Measurements from ENCODE around the gene CCL8. TPM values are rescaled to one million over a fixed set of nuclear protein-coding genes. Genes with fewer than 3 reads are reported as not detected.

CCL8 gene
- total and polyA plus RNA-seq, 2 of the 4 experiments (the other 2 are of a cell fraction), result not detected

GRCh38 chr17:34276826-34277225, 42.4 kb upstream of the CCL8 start:
- H3K56ac ChIP-seq (ENCODE audit: extremely low read depth, insufficient read depth, low read length), result no peak overlapping the region
- no peak overlapping the region for H2BK20ac ChIP-seq (ENCODE audit: low read depth, low read length)
- H3K4me3 ChIP-seq (ENCODE audit: insufficient read depth, low read depth, low read length), result no peak overlapping the region
- ChIA-PET POLR2A (ENCODE audit: unreplicated experiment) (no interaction called here), CTCF (interaction anchor here (1.4 to 1.9 kb wide), 2 partner anchors 23 to 76 kb away, joined by 4 to 8 read pairs; no protein-coding TSS in a partner anchor)
- H3K14ac ChIP-seq (replicated peaks; ENCODE audit: low read depth, low read length), result no peak overlapping the region
- dilution Hi-C loops (cut with HindIII; ENCODE audit: low sequenced_read_pairs, unreplicated experiment) (no loop called here), in situ Hi-C loops (cut with MboI; ENCODE audit: low sequenced_read_pairs) (loop anchor here (10.0 kb wide), 2 partner anchors 58 to 72 kb away; no protein-coding TSS in a partner anchor), intact Hi-C loops (cut with micrococcal nuclease) (no loop called here)
- ATAC-seq (ENCODE audit: low read depth), result no peak
- peaks cover 7% of the 10 kb centered on the region for H3K27me3 ChIP-seq (ENCODE audit: control insufficient read depth, insufficient read depth, low read length)
- no peak overlapping the region for H2BK5ac ChIP-seq (ENCODE audit: low read depth, low read length, poor library complexity, severe bottlenecking)
- no peak overlapping the region for H4K5ac ChIP-seq (ENCODE audit: low read depth, low read length)
- no peak overlapping the region for H2AFZ ChIP-seq (replicated peaks; ENCODE audit: low read length, poor library complexity)
- H2AK9ac ChIP-seq (replicated peaks; ENCODE audit: low read depth, low read length, poor library complexity), result no peak overlapping the region
- no peaks in the 10 kb centered on the region for H3K36me3 ChIP-seq (ENCODE audit: control insufficient read depth, insufficient read depth, low read length)
- no peaks in the 10 kb centered on the region for H3K9me3 ChIP-seq (ENCODE audit: control insufficient read depth, insufficient read depth, low read length)
- no peak overlapping the region for H2BK120ac ChIP-seq (ENCODE audit: low read depth, low read length)
- no peak overlapping the region for H4K91ac ChIP-seq (ENCODE audit: insufficient read depth, low read depth, low read length)
- no peak overlapping the region for H2BK15ac ChIP-seq (ENCODE audit: low read depth, low read length)
- TF ChIP-seq SMC3 (IDR thresholded peaks at IDR 0.05; ENCODE audit: low read depth, low read length) (no peak), CEBPB (IDR thresholded peaks at IDR 0.05; ENCODE audit: low read depth, low read length) (0 out of 2 replicates have a peak, but pooled peaks have one; percentile 11)
- WGBS, 2 experiments (ENCODE audit: extremely low coverage in 2 of 2, insufficient read length in 1 of 2), result no CpG with 5 or more reads among the region's 4 CpGs
- H3K18ac ChIP-seq (ENCODE audit: low read depth, low read length), result peak overlapping the region; percentile 59
- no peak overlapping the region for H2AK5ac ChIP-seq (ENCODE audit: low read depth, low read length)
- H3K4ac ChIP-seq (ENCODE audit: low read depth, low read length), result no peak overlapping the region
- H3K9ac ChIP-seq (ENCODE audit: low read depth, low read length), result no peak overlapping the region
- no peaks in the 10 kb centered on the region for H4K20me1 ChIP-seq (ENCODE audit: insufficient read depth, low read length)
- no peak overlapping the region for H3K27ac ChIP-seq (ENCODE audit: insufficient read depth, low read length)
- BruUV-seq (replicated peaks), result no TSS peak
- no peak overlapping the region for H3K23ac ChIP-seq (ENCODE audit: low read depth, low read length)
- peaks cover 2% of the 10 kb centered on the region for H3K4me1 ChIP-seq (ENCODE audit: control insufficient read depth, insufficient read depth, low read length)
- H4K8ac ChIP-seq (ENCODE audit: low read depth in 2 of 2, low read length in 2 of 2), result no peak overlapping the region
- H3K79me1 ChIP-seq (ENCODE audit: low read depth in 1 of 2, low read length in 2 of 2), result no peaks in the 10 kb centered on the region
- no peak overlapping the region for H3K4me2 ChIP-seq (ENCODE audit: low read depth, low read length)
- DNase-seq, result no peak
- H3K9me1 ChIP-seq (ENCODE audit: insufficient read depth, low read length), result no peaks in the 10 kb centered on the region

Measured in IMR-90 (cell line).